Neural cell (in vitro differentiated cells): ENCODE results near the gene CPA1.

Experiments used
- EP300 ChIP-seq: fragments of 450-650 bp; conservative IDR thresholded peaks from 2 replicates; pipeline ENCODE4 v1.6.1; 2014; ENCODE audit warnings: antibody characterized with exemption, mild to moderate bottlenecking, moderate library complexity; ENCODE audit not compliant: poor library complexity, severe bottlenecking
- EZH2 ChIP-seq: fragments of 200-600, 300-800 bp; shearing (Covaris generic), sonication (generic); IDR thresholded peaks from 2 replicates; pipeline ENCODE4 v1.6.1; 2014; ENCODE audit warnings: antibody characterized with exemption, low read length, borderline replicate concordance, mild to moderate bottlenecking; ENCODE audit not compliant: insufficient read depth, poor library complexity, severe bottlenecking
- TF ChIP-seq, protein P1 (sequence below): fragments of 450-650 bp; IDR thresholded peaks from 2 replicates; pipeline ENCODE4 v1.5.1; 2014; ENCODE audit warnings: antibody characterized with exemption, mild to moderate bottlenecking, moderate library complexity; ENCODE audit not compliant: poor library complexity, severe bottlenecking

DNA sequence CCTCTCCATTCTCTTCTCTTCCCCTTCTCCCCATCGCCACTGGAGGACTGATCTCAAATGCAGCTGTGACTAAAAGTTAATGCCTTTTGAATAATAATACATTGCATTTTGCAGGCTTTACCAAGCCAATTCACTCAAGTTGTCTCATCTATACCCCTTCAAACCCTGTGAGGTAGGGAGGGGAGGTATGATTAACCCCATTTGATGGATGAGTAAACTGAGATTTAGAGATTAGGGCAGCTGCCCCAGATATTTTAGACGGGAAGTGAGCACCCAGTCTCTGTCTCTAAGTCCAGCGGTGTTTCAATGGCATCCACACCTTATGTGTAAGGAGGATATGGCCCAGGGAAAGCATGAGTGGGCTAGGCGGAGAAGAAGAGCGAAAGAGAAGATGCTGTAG is 34.6 kb upstream of the CPA1 start:
- TF ChIP-seq EP300 (no peak), EZH2 (no peak)
- TF ChIP-seq, protein P1, sequence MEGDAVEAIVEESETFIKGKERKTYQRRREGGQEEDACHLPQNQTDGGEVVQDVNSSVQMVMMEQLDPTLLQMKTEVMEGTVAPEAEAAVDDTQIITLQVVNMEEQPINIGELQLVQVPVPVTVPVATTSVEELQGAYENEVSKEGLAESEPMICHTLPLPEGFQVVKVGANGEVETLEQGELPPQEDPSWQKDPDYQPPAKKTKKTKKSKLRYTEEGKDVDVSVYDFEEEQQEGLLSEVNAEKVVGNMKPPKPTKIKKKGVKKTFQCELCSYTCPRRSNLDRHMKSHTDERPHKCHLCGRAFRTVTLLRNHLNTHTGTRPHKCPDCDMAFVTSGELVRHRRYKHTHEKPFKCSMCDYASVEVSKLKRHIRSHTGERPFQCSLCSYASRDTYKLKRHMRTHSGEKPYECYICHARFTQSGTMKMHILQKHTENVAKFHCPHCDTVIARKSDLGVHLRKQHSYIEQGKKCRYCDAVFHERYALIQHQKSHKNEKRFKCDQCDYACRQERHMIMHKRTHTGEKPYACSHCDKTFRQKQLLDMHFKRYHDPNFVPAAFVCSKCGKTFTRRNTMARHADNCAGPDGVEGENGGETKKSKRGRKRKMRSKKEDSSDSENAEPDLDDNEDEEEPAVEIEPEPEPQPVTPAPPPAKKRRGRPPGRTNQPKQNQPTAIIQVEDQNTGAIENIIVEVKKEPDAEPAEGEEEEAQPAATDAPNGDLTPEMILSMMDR = no peak
